ENCODE results near the gene GRAMD4.

DNA sequence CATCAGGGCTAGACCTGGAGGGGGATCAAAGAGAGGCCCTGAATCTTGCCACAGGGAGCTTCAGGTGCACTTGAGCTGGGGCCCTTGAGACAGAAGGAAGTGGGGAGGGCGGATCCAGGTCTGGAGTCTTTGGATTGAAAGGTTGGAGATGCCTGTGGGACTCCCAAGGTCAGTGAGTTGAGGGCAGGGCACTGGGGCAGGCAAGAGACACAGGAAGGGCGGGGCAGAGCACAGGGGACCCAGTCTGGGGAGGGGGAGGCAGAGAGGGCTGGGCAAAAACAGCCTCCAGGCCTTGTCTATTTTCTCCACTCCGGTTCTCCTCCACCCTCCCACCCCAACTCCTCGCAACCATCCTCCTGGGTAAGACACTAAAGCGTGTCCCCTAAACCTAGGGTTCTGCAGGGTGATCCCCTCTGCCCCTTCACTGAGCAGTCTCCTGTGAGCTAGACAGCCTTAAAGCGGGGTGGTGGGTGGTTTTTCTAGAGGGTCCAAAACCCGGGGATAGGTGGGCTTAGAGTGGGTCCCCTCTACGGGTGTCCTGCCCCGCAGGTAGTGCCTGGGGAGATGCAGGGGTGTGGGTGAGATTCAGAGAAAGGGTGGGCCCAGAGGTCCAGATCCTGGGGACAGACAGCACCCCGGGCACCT, 44.2 kb upstream of the GRAMD4 start:
- TF ChIP-seq, protein P1, sequence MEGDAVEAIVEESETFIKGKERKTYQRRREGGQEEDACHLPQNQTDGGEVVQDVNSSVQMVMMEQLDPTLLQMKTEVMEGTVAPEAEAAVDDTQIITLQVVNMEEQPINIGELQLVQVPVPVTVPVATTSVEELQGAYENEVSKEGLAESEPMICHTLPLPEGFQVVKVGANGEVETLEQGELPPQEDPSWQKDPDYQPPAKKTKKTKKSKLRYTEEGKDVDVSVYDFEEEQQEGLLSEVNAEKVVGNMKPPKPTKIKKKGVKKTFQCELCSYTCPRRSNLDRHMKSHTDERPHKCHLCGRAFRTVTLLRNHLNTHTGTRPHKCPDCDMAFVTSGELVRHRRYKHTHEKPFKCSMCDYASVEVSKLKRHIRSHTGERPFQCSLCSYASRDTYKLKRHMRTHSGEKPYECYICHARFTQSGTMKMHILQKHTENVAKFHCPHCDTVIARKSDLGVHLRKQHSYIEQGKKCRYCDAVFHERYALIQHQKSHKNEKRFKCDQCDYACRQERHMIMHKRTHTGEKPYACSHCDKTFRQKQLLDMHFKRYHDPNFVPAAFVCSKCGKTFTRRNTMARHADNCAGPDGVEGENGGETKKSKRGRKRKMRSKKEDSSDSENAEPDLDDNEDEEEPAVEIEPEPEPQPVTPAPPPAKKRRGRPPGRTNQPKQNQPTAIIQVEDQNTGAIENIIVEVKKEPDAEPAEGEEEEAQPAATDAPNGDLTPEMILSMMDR (conservative IDR thresholded peaks at IDR 0.05 in 1 of 2, IDR thresholded peaks at IDR 0.05 in 1 of 2; ENCODE audit: extremely low read depth in 1 of 2, insufficient read depth in 1 of 2, low read depth in 1 of 2, low read length in 2 of 2) = no peak
- no peak for TF ChIP-seq EZH2 (IDR thresholded peaks at IDR 0.05; ENCODE audit: borderline replicate concordance, low read length)

Measured in mammary epithelial cell (primary cell).